H9 (cell line): ENCODE results near the gene DHRS13. TPM values are rescaled to one million over a fixed set of nuclear protein-coding genes. Genes with fewer than 3 reads are reported as not detected.

Source experiments
- DNase-seq: peaks from one replicate; pipeline ENCODE4 v3.0.0-alpha.2; 2017
- H2AFZ ChIP-seq: one replicate; pipeline ENCODE4 v1.6.1; 2013; ENCODE audit warnings: mild to moderate bottlenecking, low read length, control low read depth, moderate library complexity
- H2AK5ac ChIP-seq: 2 replicates; pipeline ENCODE4 v1.6.1; 2013; ENCODE audit warnings: low read length, control low read depth, mixed read lengths; ENCODE audit not compliant: insufficient read length
- H2BK120ac ChIP-seq: one replicate; pipeline ENCODE4 v1.6.1; 2013; ENCODE audit warnings: low read depth, mild to moderate bottlenecking, low read length, control low read depth, inconsistent platforms; ENCODE audit not compliant: poor library complexity, severe bottlenecking
- H2BK12ac ChIP-seq: 2 replicates; pipeline ENCODE4 v1.6.1; 2013; ENCODE audit warnings: low read length, control low read depth, mixed read lengths, low read depth; ENCODE audit not compliant: insufficient read length
- H2BK15ac ChIP-seq: 2 replicates; pipeline ENCODE4 v1.6.1; 2013; ENCODE audit warnings: low read depth, low read length, control low read depth
- H2BK20ac ChIP-seq: one replicate; pipeline ENCODE4 v1.6.1; 2013; ENCODE audit warnings: low read depth, mild to moderate bottlenecking, low read length, control low read depth, inconsistent platforms; ENCODE audit not compliant: poor library complexity, severe bottlenecking
- H2BK5ac ChIP-seq: 2 replicates; pipeline ENCODE4 v1.6.1; 2013; ENCODE audit warnings: low read length, control low read depth, mixed read lengths; ENCODE audit not compliant: insufficient read length
- H3K14ac ChIP-seq: 2 replicates; pipeline ENCODE4 v1.6.1; 2013; ENCODE audit warnings: low read length, control low read depth; ENCODE audit not compliant: insufficient read depth
- H3K18ac ChIP-seq: 2 replicates; pipeline ENCODE4 v1.6.1; 2013; ENCODE audit warnings: low read depth, mild to moderate bottlenecking, mixed read lengths, low read length, control low read depth; ENCODE audit not compliant: insufficient read length
- H3K23ac ChIP-seq: 2 replicates; pipeline ENCODE4 v1.6.1; 2013; ENCODE audit warnings: low read length, control low read depth, mixed read lengths, low read depth; ENCODE audit not compliant: insufficient read length
- H3K23me2 ChIP-seq: 2 replicates; pipeline ENCODE4 v1.6.1; 2013; ENCODE audit warnings: low read depth, mild to moderate bottlenecking, mixed read lengths, low read length, control low read depth; ENCODE audit not compliant: insufficient read length, poor library complexity, severe bottlenecking
- H3K27ac ChIP-seq: 2 replicates; pipeline ENCODE4 v1.5.1; 2013; ENCODE audit warnings: low read length, control low read depth, mixed read lengths, low read depth; ENCODE audit not compliant: insufficient read length
- H3K27me3 ChIP-seq: 2 replicates; pipeline ENCODE4 v1.6.1; 2013; ENCODE audit warnings: low read length, control low read depth, inconsistent platforms; ENCODE audit not compliant: insufficient read depth
- H3K4ac ChIP-seq: 2 replicates; pipeline ENCODE4 v1.6.1; 2013; ENCODE audit warnings: low read depth, mild to moderate bottlenecking, control low read depth, inconsistent platforms, low read length, moderate library complexity
- H3K4me1 ChIP-seq: 2 replicates; pipeline ENCODE4 v1.6.1; 2013; ENCODE audit warnings: low read length, control low read depth, inconsistent platforms; ENCODE audit not compliant: insufficient read depth
- H3K4me2 ChIP-seq: 2 replicates; pipeline ENCODE4 v1.6.1; 2013; ENCODE audit warnings: low read length, control low read depth, mixed read lengths; ENCODE audit not compliant: insufficient read length, insufficient read depth
- H3K56ac ChIP-seq: 2 replicates; pipeline ENCODE4 v1.6.1; 2013; ENCODE audit warnings: low read depth, mild to moderate bottlenecking, mixed read lengths, low read length, control low read depth; ENCODE audit not compliant: insufficient read length
- H3K79me1 ChIP-seq: 2 replicates; pipeline ENCODE4 v1.6.1; 2013; ENCODE audit warnings: low read depth, mild to moderate bottlenecking, moderate library complexity, low read length, control low read depth, inconsistent platforms; ENCODE audit not compliant: insufficient read depth, poor library complexity, severe bottlenecking
- H3K79me2 ChIP-seq: 2 replicates; pipeline ENCODE4 v1.6.1; 2013; ENCODE audit warnings: low read length, control low read depth, inconsistent platforms; ENCODE audit not compliant: insufficient read depth
- H3K9ac ChIP-seq: 2 replicates; pipeline ENCODE4 v1.6.1; 2013; ENCODE audit warnings: low read length, control low read depth, mixed read lengths; ENCODE audit not compliant: insufficient read length; ENCODE audit errors: extremely low read depth
- H3K9me3 ChIP-seq: one replicate; pipeline ENCODE4 v1.6.1; 2013; ENCODE audit warnings: low read depth, low read length, inconsistent platforms; ENCODE audit not compliant: control insufficient read depth
- H3T11ph ChIP-seq: one replicate; pipeline ENCODE4 v1.6.1; 2013; ENCODE audit warnings: mild to moderate bottlenecking, low read length, control low read depth, inconsistent platforms
- H4K20me1 ChIP-seq: one replicate; pipeline ENCODE4 v1.6.1; 2013; ENCODE audit not compliant: control insufficient read depth, insufficient read length, insufficient read depth
- H4K5ac ChIP-seq: 2 replicates; pipeline ENCODE4 v1.6.1; 2013; ENCODE audit warnings: low read depth, mild to moderate bottlenecking, mixed read lengths, low read length, control low read depth; ENCODE audit not compliant: insufficient read length
- H4K8ac ChIP-seq: replicated peaks from 2 replicates; pipeline ENCODE4 v1.6.1; 2013; ENCODE audit warnings: low read length, control low read depth, mixed read lengths, low read depth; ENCODE audit not compliant: insufficient read length
- H4K91ac ChIP-seq: 2 replicates; pipeline ENCODE4 v1.6.1; 2013; ENCODE audit warnings: low read depth, mild to moderate bottlenecking, moderate library complexity, mixed read lengths, low read length, control low read depth; ENCODE audit not compliant: insufficient read length
- H3K27ac Mint-ChIP-seq, 3 experiments: 2 replicates in 2 of 3; 3 replicates in 1 of 3; pipeline ENCODE4 v1.8.0; 2020 to 2021; ENCODE audit warnings: mixed read lengths in 3 of 3, mild to moderate bottlenecking in 1 of 3, moderate library complexity in 1 of 3
- H3K27me3 Mint-ChIP-seq: 2 replicates; pipeline ENCODE4 v1.8.0; 2021; ENCODE audit warnings: low read depth, mild to moderate bottlenecking, moderate library complexity, mixed read lengths
- H3K36me3 Mint-ChIP-seq, 3 experiments: 2 replicates in 2 of 3; 3 replicates in 1 of 3; pipeline ENCODE4 v1.8.0; 2020 to 2021; ENCODE audit warnings: low read depth in 3 of 3, mixed read lengths in 3 of 3; ENCODE audit not compliant: insufficient read depth in 1 of 3
- H3K4me1 Mint-ChIP-seq, 2 experiments: 2 replicates each; pipeline ENCODE4 v1.8.0; 2020; ENCODE audit warnings: mixed read lengths in 2 of 2
- H3K4me3 Mint-ChIP-seq, 2 experiments: 2 replicates in 1 of 2; 3 replicates in 1 of 2; pipeline ENCODE4 v1.8.0; 2020 to 2021; ENCODE audit warnings: mild to moderate bottlenecking in 2 of 2, mixed read lengths in 2 of 2, moderate library complexity in 1 of 2
- H3K9me3 Mint-ChIP-seq, 2 experiments: 2 replicates in 1 of 2; 3 replicates in 1 of 2; pipeline ENCODE4 v1.8.0; 2020; ENCODE audit warnings: mild to moderate bottlenecking in 2 of 2, mixed read lengths in 2 of 2, moderate library complexity in 1 of 2
- CTCF ChIP-seq: fragments of 200-600 bp; sonication (generic); conservative IDR thresholded peaks from 3 replicates; pipeline ENCODE4 v1.8.0; 2021; ENCODE audit warnings: antibody characterized with exemption, mild to moderate bottlenecking
- WGBS: extraction: QIAGEN DNeasy Blood & Tissue Kit; methylation state at CpG from one replicate; pipeline ENCODE4 v1.1.7; 2013; ENCODE audit warnings: missing lambda C conversion rate, low lambda C conversion rate, mixed read lengths; ENCODE audit not compliant: insufficient read length; ENCODE audit errors: extremely low coverage; 5-methylcytosine and 5-hydroxymethylcytosine counted together
- total RNA-seq: library from RNA; stranded (reverse); gene quantifications from 2 replicates; pipeline ENCODE4 v1.2.1, GENCODE V29; 2021

Gene DHRS13
- total RNA-seq, 1 experiment from 2014 or later, result 29.6 TPM

DNA sequence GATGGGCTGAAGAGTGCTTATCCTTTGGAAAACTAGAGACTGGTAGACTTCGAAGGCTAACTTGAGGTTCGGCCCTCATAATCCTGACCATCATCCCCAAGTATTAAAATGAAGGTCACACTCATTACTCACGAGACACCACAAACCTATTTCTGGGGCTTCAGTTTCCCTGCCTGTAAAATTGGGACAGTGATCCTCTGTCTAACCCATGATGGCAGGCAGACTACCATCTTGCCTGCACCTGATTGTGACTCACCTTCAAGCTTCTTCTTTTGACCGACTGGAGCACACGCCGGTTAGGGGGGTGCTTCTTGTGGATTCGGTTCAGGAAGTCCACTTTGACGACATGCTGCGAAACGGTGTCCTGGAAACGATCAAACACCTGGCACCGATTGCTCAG, 14.2 kb upstream of the DHRS13 start:
- Mint-ChIP-seq H3K9me3 (no peaks in the 10 kb centered on the region), H3K27ac (peak overlapping the region in 2 of 3 experiments; percentile 32 to 73; a peak in 2 of 7 replicates), H3K36me3 (peaks cover 76 to 92% (median 92%) of the 10 kb centered on the region in 3 experiments), H3K4me3 (no peak overlapping the region), H3K4me1 (no peaks in the 10 kb centered on the region), H3K27me3 (no peaks in the 10 kb centered on the region)
- H3K23me2 ChIP-seq, result no peaks in the 10 kb centered on the region
- H3K18ac ChIP-seq, result no peak overlapping the region
- no peak overlapping the region for H3K23ac ChIP-seq
- no peaks in the 10 kb centered on the region for H3K4me1 ChIP-seq
- H2AFZ ChIP-seq, result no peak overlapping the region
- no peak overlapping the region for H2BK120ac ChIP-seq
- no CpG with 5 or more reads among the region's 12 CpGs for WGBS
- no peak overlapping the region for H2BK20ac ChIP-seq
- H4K5ac ChIP-seq, result no peak overlapping the region
- TF ChIP-seq CTCF, result no peak
- H3K27me3 ChIP-seq, result no peaks in the 10 kb centered on the region
- H3K4ac ChIP-seq, result no peak overlapping the region
- H3K4me2 ChIP-seq, result no peak overlapping the region
- H4K8ac ChIP-seq, result no peak overlapping the region
- no peak overlapping the region for H2BK5ac ChIP-seq
- H3K79me1 ChIP-seq, result no peaks in the 10 kb centered on the region
- H2BK15ac ChIP-seq, result no peak overlapping the region
- H3T11ph ChIP-seq, result no peak overlapping the region
- H3K14ac ChIP-seq, result no peak overlapping the region
- no peaks in the 10 kb centered on the region for H3K79me2 ChIP-seq
- H3K56ac ChIP-seq, result no peak overlapping the region
- no peak overlapping the region for H2BK12ac ChIP-seq
- no peaks in the 10 kb centered on the region for H3K9me3 ChIP-seq
- H4K91ac ChIP-seq, result no peak overlapping the region
- no peak overlapping the region for H3K9ac ChIP-seq
- H3K27ac ChIP-seq, result no peak overlapping the region
- no peak overlapping the region for H2AK5ac ChIP-seq
- no peak for DNase-seq
- no peaks in the 10 kb centered on the region for H4K20me1 ChIP-seq
